Measurements from ENCODE around the gene CARF. TPM values are rescaled to one million over a fixed set of nuclear protein-coding genes. Genes with fewer than 3 reads are reported as not detected.
"Not testable (repeated sequence)": the region's sequence is repeated elsewhere in the genome, so short reads cannot be mapped to it uniquely, and the experiment has no call there.

The CARF gene
- total RNA-seq, 2 experiments from 2014 or later, result 14.7 to 17.5 TPM

DNA sequence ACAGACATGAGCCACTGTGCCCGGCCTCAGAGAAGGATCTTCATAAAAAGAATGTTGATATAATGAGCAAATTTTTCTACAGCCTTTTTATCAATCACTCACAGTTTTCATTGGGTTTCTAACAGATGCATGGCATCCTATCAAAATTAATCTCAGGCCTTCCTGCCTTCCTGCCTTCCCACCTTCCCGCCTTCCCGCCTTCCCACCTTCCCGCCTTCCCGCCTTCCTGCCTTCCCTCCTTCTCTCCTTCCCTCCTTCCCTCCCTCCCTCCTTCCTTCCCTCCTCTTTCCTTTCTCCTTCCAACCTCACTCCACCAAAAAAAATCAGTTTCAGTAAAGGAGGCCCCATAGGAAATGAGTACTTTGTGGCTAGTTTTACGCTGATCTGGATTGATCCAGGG lies 48.4 kb downstream of the CARF start:
- intact Hi-C loops (cut with micrococcal nuclease; ENCODE audit: unreplicated experiment), result no loop called here
- no peak for DNase-seq (ENCODE audit: low spot score)
- Histone ChIP-seq H3K79me2 (ENCODE audit: insufficient read depth, low read depth, low read length) (no peaks in the 10 kb centered on the region), H2AFZ (ENCODE audit: low read length) (no peak overlapping the region), H3K4me3 (ENCODE audit: low read depth, low read length, poor library complexity, severe bottlenecking) (no peak overlapping the region), H3K4me2 (ENCODE audit: low read length) (no peak overlapping the region), H3K4me1 (ENCODE audit: insufficient read depth, low read length, poor library complexity, severe bottlenecking) (no peaks in the 10 kb centered on the region), H4K20me1 (ENCODE audit: insufficient read depth, low read length) (no peaks in the 10 kb centered on the region), H3K9me2 (ENCODE audit: insufficient read depth, low read length) (no peaks in the 10 kb centered on the region), H3K27ac (ENCODE audit: low read depth, low read length, poor library complexity, severe bottlenecking) (no peak overlapping the region), H3K9me3 (ENCODE audit: low read length) (no peaks in the 10 kb centered on the region), H3K36me3 (ENCODE audit: insufficient read depth, low read length) (no peaks in the 10 kb centered on the region)
- CTCF ChIA-PET (ENCODE audit: unreplicated experiment), result no interaction called here
- POLR2A ChIA-PET, result interaction anchor here (1.1 kb wide), 1 partner anchor 20 kb away, joined by 4 read pairs; no protein-coding TSS in a partner anchor
- no TSS peak for BruUV-seq (replicated peaks)
- TF ChIP-seq, protein P1, sequence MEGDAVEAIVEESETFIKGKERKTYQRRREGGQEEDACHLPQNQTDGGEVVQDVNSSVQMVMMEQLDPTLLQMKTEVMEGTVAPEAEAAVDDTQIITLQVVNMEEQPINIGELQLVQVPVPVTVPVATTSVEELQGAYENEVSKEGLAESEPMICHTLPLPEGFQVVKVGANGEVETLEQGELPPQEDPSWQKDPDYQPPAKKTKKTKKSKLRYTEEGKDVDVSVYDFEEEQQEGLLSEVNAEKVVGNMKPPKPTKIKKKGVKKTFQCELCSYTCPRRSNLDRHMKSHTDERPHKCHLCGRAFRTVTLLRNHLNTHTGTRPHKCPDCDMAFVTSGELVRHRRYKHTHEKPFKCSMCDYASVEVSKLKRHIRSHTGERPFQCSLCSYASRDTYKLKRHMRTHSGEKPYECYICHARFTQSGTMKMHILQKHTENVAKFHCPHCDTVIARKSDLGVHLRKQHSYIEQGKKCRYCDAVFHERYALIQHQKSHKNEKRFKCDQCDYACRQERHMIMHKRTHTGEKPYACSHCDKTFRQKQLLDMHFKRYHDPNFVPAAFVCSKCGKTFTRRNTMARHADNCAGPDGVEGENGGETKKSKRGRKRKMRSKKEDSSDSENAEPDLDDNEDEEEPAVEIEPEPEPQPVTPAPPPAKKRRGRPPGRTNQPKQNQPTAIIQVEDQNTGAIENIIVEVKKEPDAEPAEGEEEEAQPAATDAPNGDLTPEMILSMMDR (conservative IDR thresholded peaks at IDR 0.05; ENCODE audit: low read length), result no peak
- TF ChIP-seq EZH2phosphoT487 (IDR thresholded peaks at IDR 0.05; ENCODE audit: borderline replicate concordance, low read depth, low read length), result no peak

DNA sequence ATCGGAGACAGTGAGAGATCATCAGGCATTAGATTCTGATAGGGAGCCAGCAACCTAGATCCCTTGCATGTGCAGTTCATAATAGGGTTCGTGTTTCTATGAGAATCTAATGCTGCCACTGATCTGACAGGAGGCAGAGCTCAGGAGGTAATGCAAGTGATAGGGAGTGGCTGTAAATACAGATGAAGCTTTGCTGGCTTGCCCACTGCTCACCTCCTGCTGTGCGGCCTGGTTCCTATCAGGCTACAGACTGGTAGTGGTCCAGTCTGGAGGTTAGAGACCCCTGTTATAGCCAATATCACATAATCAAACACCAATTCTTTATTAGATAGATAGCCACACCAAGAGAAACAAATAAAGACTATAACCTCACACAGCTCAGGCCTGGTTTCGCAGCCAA lies 51.6 kb downstream of the CARF start:
- Histone ChIP-seq H2AFZ (ENCODE audit: low read length) (no peak overlapping the region), H3K4me3 (ENCODE audit: low read depth, low read length, poor library complexity, severe bottlenecking) (no peak overlapping the region), H3K9me2 (ENCODE audit: insufficient read depth, low read length) (no peaks in the 10 kb centered on the region), H3K27ac (ENCODE audit: low read depth, low read length, poor library complexity, severe bottlenecking) (no peak overlapping the region), H3K36me3 (ENCODE audit: insufficient read depth, low read length) (no peaks in the 10 kb centered on the region), H4K20me1 (ENCODE audit: insufficient read depth, low read length) (no peaks in the 10 kb centered on the region), H3K4me1 (ENCODE audit: insufficient read depth, low read length, poor library complexity, severe bottlenecking) (no peaks in the 10 kb centered on the region), H3K4me2 (ENCODE audit: low read length) (no peak overlapping the region), H3K9me3 (ENCODE audit: low read length) (no peaks in the 10 kb centered on the region), H3K79me2 (ENCODE audit: insufficient read depth, low read depth, low read length) (no peaks in the 10 kb centered on the region)
- no peak for TF ChIP-seq EZH2phosphoT487 (IDR thresholded peaks at IDR 0.05; ENCODE audit: borderline replicate concordance, low read depth, low read length)
- TF ChIP-seq, protein P1 (conservative IDR thresholded peaks at IDR 0.05; ENCODE audit: low read length), result no peak
- no peak for DNase-seq (ENCODE audit: low spot score)
- BruUV-seq (replicated peaks), result no TSS peak
- intact Hi-C loops (cut with micrococcal nuclease; ENCODE audit: unreplicated experiment), result no loop called here
- ChIA-PET POLR2A (interaction anchor here (0.8 to 0.9 kb wide), 2 partner anchors 34 to 45 kb away, joined by 3 read pairs; no protein-coding TSS in a partner anchor), CTCF (ENCODE audit: unreplicated experiment) (no interaction called here)

DNA sequence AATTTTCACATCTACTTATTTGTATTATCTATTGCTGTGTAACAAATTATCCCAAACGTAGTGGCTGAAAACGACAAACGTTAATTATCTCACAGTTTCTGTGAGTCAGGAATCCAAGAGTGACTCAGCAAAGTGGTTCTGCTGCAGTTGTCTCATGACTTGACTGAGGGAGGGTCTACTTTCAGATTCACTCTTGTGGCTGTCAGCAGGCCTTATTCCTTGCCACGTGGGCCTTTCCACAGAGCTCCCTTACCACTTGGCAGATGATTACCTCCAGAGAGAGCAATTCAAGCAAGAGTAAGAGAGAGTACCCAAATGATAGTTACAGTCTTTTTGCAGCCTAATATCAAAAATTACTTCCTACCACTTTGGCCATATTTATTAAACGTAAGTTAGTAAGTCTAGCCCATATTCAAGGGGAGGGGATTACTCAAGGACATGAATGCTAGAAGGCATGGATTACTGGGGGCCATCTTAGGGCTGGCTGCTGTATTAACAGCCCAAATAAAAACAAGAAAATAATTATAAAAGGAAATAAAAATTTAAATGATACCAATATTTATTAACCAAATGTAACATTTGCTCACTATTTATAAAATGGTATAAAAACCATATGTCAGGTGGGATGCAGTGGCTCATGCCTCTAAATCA lies 53.9 kb downstream of the CARF start:
- Histone ChIP-seq H4K20me1 (ENCODE audit: insufficient read depth, low read length) (no peaks in the 10 kb centered on the region), H2AFZ (ENCODE audit: low read length) (no peak overlapping the region), H3K9me3 (ENCODE audit: low read length) (no peaks in the 10 kb centered on the region), H3K36me3 (ENCODE audit: insufficient read depth, low read length) (no peaks in the 10 kb centered on the region), H3K9me2 (ENCODE audit: insufficient read depth, low read length) (no peaks in the 10 kb centered on the region), H3K27ac (ENCODE audit: low read depth, low read length, poor library complexity, severe bottlenecking) (no peak overlapping the region), H3K4me2 (ENCODE audit: low read length) (no peak overlapping the region), H3K4me1 (ENCODE audit: insufficient read depth, low read length, poor library complexity, severe bottlenecking) (no peaks in the 10 kb centered on the region), H3K4me3 (ENCODE audit: low read depth, low read length, poor library complexity, severe bottlenecking) (no peak overlapping the region), H3K79me2 (ENCODE audit: insufficient read depth, low read depth, low read length) (no peaks in the 10 kb centered on the region)
- no peak for TF ChIP-seq EZH2phosphoT487 (IDR thresholded peaks at IDR 0.05; ENCODE audit: borderline replicate concordance, low read depth, low read length)
- TF ChIP-seq, protein P1 (conservative IDR thresholded peaks at IDR 0.05; ENCODE audit: low read length), result no peak
- DNase-seq (ENCODE audit: low spot score), result no peak
- CTCF ChIA-PET (ENCODE audit: unreplicated experiment), result no interaction called here
- intact Hi-C loops (cut with micrococcal nuclease; ENCODE audit: unreplicated experiment), result no loop called here
- POLR2A ChIA-PET, result interaction anchor here (1.5 kb wide), 1 partner anchor 20 kb away, joined by 4 read pairs; no protein-coding TSS in a partner anchor
- BruUV-seq (replicated peaks), result no TSS peak

DNA sequence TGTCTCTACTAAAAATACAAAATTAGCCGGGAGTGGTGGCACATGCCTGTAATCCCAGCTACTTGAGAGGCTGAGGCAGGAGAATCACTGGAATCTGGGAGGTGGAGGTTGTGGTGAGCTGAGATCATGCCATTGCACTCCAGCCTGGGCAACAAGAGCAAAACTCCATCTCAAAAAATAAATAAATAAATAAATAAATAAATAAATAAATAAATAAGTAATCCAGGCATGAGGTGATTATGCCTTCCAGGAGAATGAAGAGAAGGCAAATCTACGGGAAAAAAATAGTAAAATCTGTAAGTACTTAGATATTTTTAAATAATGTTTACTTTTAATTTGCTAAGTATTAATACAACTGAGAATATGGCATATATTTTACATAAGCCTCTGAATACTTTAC lies 57.3 kb downstream of the CARF start:
- DNase-seq (ENCODE audit: low spot score); H2AFZ ChIP-seq (ENCODE audit: low read length); intact Hi-C loops (cut with micrococcal nuclease; ENCODE audit: unreplicated experiment); H3K27ac ChIP-seq (ENCODE audit: low read depth, low read length, poor library complexity, severe bottlenecking); H3K9me2 ChIP-seq (ENCODE audit: insufficient read depth, low read length); H3K9me3 ChIP-seq (ENCODE audit: low read length); H3K4me2 ChIP-seq (ENCODE audit: low read length); H3K36me3 ChIP-seq (ENCODE audit: insufficient read depth, low read length); H4K20me1 ChIP-seq (ENCODE audit: insufficient read depth, low read length); BruUV-seq (replicated peaks); H3K79me2 ChIP-seq (ENCODE audit: insufficient read depth, low read depth, low read length); CTCF ChIA-PET (ENCODE audit: unreplicated experiment); H3K4me1 ChIP-seq (ENCODE audit: insufficient read depth, low read length, poor library complexity, severe bottlenecking); H3K4me3 ChIP-seq (ENCODE audit: low read depth, low read length, poor library complexity, severe bottlenecking): not testable (repeated sequence)
- POLR2A ChIA-PET, result interaction anchor here (0.6 to 1.3 kb wide), 5 partner anchors 9 to 154 kb away, joined by 3 to 4 read pairs (median 3); no protein-coding TSS in a partner anchor
